Fibroblast of upper back skin (primary cell): ENCODE data around the gene COL17A1.
A peak's percentile ranks its signal among the peaks of the same experiment; 100 is the strongest.

Experiments used
- DNase-seq: peaks from one replicate; pipeline ENCODE4 v3.0.0-alpha.2; 2013

The COL17A1 gene

GRCh38 chr10:104096692-104097091 lies 11.0 kb upstream of the COL17A1 start:
- DNase-seq = no peak

GRCh38 chr10:104092749-104093148 lies 7.1 kb upstream of the COL17A1 start:
- no peak for DNase-seq

- DNase-seq = peak; percentile 58
Observed at GRCh38 chr10:104090611-104091010, 4.9 kb upstream of the COL17A1 start.

- DNase-seq = no peak
Observed at GRCh38 chr10:104089621-104090020, 3.9 kb upstream of the COL17A1 start.

- DNase-seq = no peak
Observed at GRCh38 chr10:104088239-104088638, 2.6 kb upstream of the COL17A1 start.

- DNase-seq = no peak
Observed at GRCh38 chr10:104084482-104085142, 1.1 kb downstream of the COL17A1 start.

- DNase-seq = no peak
Observed at GRCh38 chr10:104081998-104082397, 3.7 kb downstream of the COL17A1 start.

GRCh38 chr10:104080762-104081161 lies 4.9 kb downstream of the COL17A1 start:
- DNase-seq = no peak

GRCh38 chr10:104077663-104078151 lies 8.0 kb downstream of the COL17A1 start:
- no peak for DNase-seq

- DNase-seq = no peak
Observed at GRCh38 chr10:104077247-104077646, 8.4 kb downstream of the COL17A1 start.

GRCh38 chr10:104076743-104077160 lies 8.9 kb downstream of the COL17A1 start:
- no peak for DNase-seq

GRCh38 chr10:104074505-104074904 lies 11.2 kb downstream of the COL17A1 start:
- DNase-seq = no peak

GRCh38 chr10:104072786-104073185 lies 12.9 kb downstream of the COL17A1 start:
- DNase-seq = no peak

- DNase-seq = no peak
Observed at GRCh38 chr10:104069613-104070012, 16.1 kb downstream of the COL17A1 start.

GRCh38 chr10:104067525-104067924 lies 18.2 kb downstream of the COL17A1 start:
- DNase-seq = no peak

- DNase-seq = no peak
Observed at GRCh38 chr10:104066945-104067344, 18.7 kb downstream of the COL17A1 start.

- no peak for DNase-seq
Observed at GRCh38 chr10:104065748-104066147, 19.9 kb downstream of the COL17A1 start.

- no peak for DNase-seq
Observed at GRCh38 chr10:104061196-104061595, 24.5 kb downstream of the COL17A1 start.

GRCh38 chr10:104059364-104059763 lies 26.3 kb downstream of the COL17A1 start:
- DNase-seq = no peak

- no peak for DNase-seq
Observed at GRCh38 chr10:104057717-104058116, 28.0 kb downstream of the COL17A1 start.

GRCh38 chr10:104056619-104057273 lies 28.9 kb downstream of the COL17A1 start:
- DNase-seq = no peak

GRCh38 chr10:104054430-104054829 lies 31.2 kb downstream of the COL17A1 start:
- DNase-seq = peak; percentile 74

- DNase-seq = no peak
Observed at GRCh38 chr10:104053201-104053600, 32.5 kb downstream of the COL17A1 start.

- no peak for DNase-seq
Observed at GRCh38 chr10:104052431-104052830, 33.2 kb downstream of the COL17A1 start.
